GDM1 (cell line): ENCODE results near the gene KCNQ5.

ENCODE experiments used
- DNase-seq: peaks from one replicate; lab custom pipeline; 2025; lab: John Stamatoyannopoulos, UW

KCNQ5 gene

DNA sequence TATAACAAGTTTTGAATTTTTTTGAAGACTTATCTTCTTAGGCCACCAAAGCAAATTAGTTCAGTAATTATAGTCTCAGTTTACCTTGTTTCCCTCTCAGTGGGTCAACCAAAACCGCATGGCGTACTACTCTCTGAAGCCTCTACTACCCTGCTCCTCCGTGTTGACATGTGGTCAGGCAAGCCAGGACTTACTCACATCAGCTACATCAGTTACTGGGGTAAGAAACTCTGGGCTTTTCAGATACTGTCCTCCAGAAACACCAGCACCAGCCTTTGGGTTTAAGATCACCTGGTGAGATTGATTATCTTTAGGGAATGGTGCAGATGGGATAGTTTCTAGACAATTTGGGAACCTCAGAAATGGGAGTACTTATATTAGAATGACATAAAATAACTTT lies 55.1 kb downstream of the KCNQ5 start:
- DNase-seq: no peak

DNA sequence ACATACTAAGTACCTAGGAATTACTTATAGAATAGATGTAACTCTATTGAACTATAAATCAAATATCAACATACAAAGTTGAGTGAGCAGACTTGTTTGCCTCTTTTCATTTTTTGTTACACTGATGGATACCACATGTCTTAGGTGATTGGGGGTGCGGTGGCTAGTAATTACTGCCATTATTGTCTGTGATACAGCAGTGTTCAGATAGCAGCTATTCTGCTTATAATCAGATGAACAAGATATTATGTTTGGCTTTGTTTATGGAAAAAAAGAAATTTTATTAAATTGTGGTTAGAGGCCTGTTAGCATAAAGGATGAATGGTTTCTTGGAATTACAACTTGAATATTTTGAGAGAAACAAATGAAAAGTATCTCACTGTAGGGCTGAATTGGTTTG lies 55.9 kb downstream of the KCNQ5 start:
- DNase-seq: no peak

DNA sequence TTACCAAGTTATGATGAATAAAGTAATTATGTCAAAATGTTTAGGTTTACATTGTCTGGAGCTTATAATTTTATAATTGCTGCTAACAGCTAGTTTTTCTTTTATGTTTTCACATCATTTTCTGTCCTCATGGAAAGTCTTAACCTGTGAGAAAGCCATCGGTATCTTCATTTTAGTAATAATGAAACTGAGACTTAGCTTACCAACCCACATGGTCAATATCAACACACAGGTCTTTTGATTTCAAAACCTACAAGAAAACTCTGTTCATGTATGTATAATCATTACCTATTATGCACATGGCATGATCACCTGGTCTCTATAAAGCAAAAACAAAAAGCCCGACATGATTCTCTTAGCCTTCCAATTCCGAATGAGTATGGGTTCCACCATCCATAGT lies 61.9 kb downstream of the KCNQ5 start:
- no peak for DNase-seq

DNA sequence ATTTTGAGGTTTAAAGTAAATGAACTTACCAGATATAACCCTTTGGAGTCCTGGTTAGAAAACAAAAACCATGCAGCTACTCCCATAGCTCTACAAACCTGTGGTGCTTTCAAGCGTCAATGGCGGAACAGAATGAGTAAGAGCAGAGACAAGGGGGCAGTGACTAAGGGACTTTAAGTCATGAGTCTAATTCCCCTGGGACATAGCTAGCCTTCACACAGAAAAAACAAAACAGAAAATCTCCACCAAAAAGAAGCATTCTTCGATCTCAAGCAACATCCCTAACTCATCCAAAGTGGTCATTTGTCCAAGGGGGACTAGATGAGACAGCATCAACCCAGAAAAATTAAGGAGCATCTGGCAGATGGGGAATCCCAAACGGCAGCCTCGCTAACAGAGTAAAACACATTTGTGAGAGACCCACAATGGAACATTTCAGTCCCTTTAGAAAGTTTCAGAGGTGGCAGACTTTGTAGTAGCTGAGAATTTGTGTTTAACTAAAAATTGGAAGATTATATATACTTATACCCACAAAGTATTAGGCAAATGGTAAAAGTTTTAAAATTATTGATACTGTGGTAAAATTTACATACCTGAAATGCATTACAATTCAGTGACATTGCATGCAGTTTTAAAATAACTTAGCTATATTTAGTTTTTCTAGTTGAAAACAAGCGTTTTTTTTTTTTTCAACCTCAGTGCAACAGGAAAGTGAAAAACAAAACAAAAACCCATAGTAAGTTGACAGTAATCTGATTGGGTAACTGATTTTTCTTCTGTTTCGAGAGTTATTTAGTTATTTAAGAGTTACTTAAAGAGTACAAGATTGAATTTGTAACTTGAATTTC lies 67.5 kb downstream of the KCNQ5 start:
- no peak for DNase-seq

DNA sequence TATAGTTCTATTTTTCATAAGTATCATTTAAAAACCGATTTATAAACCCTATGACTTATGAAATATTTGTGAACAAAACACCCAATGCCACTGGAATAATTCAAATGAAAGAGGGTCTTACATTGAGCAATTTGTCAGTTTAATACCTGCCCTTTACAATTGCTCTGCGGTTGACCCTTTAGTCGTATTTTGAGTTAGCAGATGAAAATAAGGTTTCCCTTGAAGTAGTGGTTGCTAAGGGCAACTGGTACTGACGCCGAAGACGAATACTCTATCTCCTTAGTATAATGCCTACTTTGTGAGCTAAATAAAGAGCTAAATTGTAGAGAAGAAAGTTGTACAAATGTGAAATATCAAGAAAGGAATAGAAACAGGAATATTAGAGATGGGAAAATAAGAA lies 69.4 kb downstream of the KCNQ5 start:
- DNase-seq: no peak

DNA sequence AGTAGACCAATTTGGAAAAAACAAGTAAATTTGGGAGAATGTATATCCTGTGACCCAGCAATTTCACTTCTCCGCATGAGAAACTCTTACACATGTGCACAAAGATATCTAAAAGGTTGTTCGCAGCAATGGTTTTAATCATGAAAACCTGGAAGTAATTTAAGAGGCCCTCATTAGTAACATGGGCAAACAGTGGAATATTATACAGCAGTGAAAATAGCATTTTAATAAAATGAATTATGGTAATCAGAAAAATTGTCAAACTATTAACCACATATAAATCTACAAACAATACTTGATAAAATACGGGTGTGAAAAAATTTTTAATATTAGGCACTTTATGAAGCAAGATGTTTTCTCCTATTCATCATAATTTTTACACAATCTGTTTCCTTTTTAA lies 74.2 kb downstream of the KCNQ5 start:
- no peak for DNase-seq

DNA sequence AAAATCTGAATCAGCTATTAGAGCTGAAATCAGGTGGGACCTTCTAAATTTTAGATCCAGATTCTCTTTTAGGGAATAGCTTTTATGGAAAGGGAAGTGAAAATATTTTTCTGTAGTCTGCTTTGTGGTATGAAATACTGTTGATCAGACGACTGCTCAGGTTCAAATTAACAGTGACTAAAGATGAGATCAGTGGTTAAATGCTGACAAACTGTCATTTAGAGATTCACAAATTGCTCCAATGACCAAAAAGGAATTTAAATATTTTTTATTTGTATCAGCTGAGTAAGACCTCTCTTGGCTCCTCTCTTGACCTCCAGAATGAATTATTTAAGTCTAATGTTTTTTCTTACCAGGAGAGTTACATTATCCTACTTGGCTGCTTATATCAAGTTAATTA lies 77.3 kb downstream of the KCNQ5 start:
- no peak for DNase-seq

DNA sequence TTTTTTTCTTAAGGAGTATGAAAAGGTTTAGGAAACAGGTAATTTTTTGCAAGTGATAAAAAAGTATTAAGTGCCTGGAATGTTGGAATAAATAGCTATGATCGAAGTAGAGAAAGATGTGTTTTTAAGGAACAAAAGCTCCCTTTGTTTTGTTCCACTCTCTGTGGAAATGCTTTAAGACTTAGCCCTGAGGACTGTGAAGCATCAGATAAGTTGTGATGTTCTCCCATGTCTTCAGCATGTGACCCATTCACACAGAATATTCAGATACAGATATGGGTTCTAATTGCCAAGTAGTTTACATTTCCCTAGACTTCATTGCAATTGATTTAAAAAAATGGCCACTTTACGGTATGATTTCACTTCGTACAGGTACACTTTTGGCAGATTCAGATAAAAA lies 80.6 kb downstream of the KCNQ5 start:
- DNase-seq: no peak

DNA sequence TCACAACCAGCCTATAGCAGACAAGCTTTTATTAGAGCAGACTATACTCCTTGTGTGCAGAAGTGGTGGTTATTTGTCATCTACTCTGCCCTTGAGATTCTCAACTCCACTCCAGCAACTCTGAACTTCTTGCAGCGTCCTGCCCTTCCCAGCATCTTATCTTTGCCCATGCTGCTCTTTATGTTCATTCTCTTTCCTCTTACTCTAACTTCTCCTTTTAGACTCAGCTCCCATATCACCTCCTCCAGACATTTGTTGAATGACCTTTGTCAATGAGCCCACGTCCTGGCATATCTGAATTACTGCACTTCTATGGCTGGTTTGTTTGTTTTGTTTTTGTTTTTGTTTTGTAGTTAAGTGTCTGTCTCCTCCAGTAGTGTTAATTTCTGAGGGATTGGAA lies 81.2 kb downstream of the KCNQ5 start:
- peak; percentile 43 for DNase-seq

DNA sequence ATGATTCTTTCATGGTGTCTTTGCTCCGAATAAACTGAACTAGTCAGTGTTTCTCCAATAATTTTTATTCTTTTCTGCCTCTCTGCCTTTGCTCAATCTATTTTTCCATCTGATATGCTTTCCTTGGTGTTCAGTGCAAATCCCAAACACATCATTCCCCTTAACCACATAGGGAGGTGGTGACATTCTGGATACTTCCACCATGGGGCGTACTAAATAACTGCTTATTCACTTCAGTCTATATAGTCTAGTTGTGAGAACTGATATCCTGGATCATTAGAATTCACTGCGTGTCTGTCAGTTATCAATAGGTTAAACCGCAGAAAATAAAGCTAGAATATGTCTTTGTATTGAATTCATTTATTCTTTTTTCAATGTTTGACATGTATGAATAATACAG lies 83.1 kb downstream of the KCNQ5 start:
- no peak for DNase-seq

DNA sequence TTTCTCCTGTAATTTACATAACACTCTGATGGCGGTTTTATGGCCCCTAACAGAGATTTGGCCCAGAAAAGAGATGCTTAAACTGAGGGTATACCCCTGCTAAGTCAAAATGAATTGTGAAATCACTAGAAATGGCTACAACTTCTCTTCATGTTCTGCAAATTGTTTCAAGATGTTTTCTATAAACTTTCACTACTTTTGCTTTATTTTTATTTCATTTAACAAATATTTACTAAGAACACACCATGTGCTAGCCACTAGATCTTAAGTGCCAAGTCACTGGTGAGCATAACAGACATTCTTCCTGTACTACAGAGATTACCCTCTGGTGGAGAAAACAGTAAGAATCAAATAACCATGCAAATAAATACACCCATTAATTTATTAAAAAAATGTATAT lies 87.6 kb downstream of the KCNQ5 start:
- no peak for DNase-seq

DNA sequence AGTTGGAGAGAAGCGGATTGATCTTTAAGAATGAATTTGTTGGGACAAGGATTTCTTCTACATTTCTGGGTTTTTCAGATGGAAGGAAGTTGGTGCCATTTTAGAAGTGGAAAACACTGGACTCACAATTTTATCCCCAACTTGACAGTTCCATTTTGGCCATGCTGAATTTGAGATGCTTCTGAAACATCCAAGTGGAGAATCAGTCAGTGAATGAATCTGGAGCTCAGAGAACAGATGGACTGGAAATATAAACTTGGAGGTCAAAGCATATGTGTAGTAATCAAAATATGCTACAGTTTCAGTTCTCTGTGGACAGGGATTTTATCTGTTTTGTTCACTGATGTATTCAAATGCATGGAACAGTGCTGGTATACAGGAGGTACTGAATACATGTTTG lies 89.9 kb downstream of the KCNQ5 start:
- no peak for DNase-seq

DNA sequence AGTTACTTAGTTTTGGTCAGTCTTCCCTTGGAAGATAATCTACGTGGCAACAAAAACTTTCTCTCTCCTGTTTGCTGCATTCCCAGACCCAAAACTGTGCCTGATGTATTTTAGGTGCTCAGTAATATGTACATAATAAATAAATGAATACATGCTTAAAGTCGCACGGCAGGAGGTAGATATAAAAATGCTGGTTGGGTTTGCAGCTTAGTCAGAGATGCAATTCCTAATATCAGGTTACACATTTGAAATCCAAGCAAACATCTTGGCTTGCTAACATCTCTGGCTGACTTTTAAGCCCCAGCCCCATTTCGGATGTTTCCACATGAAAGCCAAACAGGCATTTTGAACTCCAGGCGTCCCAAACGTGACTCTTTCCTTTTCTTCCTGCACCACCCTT lies 91.0 kb downstream of the KCNQ5 start:
- DNase-seq: no peak

DNA sequence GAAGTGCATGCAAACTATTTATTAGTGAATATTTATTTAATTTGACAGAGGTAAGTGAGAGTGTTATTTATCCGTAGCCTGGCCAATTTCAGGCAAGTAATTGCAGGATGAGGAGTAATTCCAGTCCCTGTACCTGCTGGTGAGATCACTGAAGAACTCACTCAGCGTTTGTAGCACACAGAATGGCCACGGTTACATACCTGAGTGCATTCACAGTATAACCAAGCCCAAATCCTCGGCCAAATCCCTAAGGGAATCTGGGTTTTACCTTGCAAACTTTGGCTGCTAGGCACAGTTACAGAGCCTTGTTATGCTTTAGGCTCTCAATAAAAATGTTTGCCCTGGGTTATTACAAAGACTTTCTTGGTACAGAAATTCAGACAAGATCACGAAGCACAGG lies 93.3 kb downstream of the KCNQ5 start:
- DNase-seq: no peak

DNA sequence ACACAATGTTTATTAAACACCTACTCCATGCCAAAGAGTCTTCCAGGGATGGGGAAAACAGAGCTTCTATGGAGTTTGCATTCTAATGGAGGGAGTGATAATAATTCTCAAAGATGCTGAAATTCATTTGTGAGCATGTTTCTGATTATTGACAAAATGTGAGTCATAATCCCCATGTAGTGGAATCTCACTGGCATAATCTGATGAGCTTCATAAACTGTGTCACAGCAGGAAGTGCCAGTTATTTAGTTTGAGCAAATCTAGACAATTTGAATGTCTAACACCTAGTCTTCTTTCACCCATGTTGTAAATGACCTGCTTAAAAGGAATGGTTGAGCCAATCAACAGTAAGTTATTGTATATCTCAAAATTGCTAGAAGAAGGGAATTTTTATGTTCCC lies 95.1 kb downstream of the KCNQ5 start:
- DNase-seq: no peak

DNA sequence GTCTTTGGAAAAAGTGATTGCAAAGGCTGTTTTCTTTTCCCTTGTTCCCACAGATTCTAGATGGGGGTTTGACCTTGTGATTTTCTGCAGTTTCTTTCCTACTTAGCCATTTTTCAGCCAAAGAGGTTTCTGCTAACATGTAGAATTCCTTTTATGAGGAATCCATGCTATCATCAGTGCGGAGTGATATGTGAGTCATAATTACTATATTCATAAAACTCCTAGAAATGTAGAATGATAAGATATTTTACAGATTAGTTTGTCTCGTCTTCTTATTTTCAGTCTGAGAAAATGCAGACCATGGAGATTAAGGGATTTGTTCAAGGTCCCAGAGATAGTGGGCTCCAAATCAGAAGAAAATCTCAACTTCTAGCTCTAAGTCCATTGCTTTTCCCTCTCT lies 98.6 kb downstream of the KCNQ5 start:
- no peak for DNase-seq

DNA sequence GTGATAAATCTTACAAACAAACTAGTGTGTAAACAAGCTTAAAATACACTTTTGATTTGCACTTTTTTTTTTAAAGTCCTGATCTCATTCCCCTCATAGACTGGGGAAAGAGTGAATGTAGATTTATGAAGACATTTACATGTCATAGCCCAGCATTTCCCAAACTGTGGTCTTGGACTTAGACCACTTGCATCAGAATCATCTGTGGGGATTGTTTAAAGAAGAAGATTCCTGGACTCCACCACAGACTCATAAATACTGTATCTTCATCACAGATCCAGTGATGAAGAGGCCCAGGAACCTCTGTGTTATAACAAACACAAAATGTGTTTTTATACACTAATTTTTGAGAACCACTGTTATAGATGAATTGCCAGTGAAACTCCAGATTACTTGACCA lies 99.5 kb downstream of the KCNQ5 start:
- DNase-seq: no peak

DNA sequence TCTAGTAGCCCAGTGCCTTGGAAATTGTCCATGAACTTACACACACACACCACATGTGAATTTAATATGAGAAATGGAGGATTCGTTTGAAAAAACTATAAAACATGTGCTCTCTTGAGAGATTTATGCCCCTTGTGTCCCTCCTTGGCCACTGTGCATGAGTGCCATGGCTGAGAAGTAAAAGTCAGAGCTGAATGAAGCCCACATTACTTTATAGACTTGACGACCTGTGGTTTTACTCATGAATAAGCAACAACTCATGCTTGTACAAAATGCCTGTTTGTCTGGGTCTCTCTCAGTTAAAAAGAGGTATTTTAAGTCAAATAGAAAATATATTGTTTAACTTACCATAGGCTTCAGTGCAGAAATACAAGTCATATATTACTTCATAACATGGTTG lies 102.7 kb downstream of the KCNQ5 start:
- no peak for DNase-seq

DNA sequence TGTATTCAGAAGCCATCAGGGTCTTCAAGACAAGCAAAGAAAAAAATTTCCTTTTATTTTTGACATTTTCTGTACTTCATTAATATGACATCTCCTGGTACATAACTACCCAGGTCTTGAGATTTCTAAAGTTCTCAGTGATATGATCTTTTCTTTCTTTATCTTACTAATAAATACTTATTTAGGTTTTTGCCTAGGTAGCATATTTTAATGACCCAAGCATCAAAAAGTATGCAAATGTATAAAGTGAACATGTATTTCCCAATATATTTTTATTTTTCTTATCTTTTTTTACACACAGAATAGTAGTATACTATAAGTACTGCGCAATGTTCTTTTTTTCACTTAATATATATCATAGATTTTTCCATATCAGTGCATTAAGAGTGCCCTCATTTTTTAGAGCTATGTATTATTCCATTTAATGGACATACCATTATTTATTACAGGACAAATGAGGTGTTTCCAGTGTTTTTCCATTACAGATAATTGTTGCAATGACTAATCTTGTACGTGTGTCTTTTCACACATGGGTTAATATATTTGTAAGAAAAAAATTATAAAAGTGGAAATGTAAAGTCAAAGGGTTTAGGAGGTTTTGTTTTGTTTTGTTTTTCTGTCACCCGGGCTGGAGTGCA lies 107.0 kb downstream of the KCNQ5 start:
- no peak for DNase-seq

DNA sequence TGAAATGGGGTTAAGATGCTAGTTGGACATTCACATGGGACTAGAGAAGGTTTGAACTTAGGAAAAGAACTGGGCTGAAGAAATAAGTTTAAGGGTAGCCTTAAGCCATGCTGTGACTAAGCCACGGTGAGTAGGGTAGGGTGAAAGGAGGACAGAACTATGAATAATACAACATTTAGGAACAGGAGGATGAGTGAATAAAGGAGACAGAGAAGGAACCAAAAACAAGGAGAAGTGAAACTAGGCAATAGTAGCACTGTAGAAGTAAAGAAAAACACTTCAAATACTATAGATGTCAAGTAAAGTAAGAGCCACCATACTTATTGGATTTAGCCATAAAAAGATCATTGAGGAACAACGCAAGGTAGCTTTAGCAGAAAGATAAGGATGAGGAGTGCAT lies 111.2 kb downstream of the KCNQ5 start:
- DNase-seq: no peak

DNA sequence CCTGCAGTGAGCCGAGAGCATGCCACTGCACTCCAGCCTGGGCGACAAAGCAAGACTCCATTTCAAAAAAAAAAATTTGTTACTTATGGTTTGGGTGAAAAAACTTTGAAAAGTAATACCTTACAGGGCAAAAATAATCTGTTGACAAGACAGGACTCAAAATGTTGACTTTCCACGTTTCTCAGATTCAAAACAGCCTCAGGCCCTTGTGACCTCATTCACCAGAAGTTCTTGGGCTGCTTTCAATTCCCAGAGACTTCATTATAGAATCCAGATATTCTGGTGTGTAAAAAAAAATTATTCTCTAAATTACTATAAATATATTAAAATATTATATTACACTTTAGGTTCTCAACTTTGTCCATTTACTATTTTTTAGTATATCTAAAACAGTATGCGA lies 116.2 kb downstream of the KCNQ5 start:
- no peak for DNase-seq

DNA sequence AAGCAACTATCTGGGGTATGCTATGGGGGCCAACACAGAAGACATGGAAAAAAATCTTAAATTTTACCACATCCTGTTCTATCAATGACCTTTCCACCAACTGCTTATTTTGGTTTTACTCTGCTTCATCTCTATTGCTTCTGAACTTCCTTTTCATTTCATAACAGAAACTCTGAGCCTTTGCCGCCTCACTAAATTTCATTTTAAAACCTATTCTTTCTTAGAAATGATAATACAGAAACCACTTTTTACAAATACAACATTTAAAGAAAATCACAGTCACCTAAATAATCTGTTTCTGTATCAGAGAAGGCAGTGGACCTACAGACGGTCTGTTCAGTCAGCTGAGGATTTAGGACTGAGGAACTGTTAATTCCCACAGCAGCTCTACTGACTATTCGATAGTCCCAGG lies 117.5 kb downstream of the KCNQ5 start:
- DNase-seq: no peak

DNA sequence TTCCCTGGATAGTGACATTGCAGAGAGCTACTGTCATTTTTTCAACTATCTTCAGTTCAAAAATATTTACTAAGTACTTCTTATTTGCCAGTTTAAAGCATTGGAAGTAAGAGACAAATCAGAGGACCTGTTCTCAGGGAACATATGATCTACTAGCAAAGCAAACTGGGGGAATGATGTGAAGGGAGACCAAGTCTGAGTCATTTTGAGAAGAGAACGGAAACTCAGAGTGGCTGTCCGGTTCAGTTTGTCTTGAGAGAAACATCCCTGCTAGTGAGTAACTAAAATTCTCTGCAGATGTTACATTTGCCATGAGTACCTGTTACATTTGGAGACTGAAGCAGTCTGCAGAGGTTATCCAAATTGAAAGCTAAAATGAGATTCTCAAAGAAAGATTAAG lies 118.3 kb downstream of the KCNQ5 start:
- DNase-seq: no peak

DNA sequence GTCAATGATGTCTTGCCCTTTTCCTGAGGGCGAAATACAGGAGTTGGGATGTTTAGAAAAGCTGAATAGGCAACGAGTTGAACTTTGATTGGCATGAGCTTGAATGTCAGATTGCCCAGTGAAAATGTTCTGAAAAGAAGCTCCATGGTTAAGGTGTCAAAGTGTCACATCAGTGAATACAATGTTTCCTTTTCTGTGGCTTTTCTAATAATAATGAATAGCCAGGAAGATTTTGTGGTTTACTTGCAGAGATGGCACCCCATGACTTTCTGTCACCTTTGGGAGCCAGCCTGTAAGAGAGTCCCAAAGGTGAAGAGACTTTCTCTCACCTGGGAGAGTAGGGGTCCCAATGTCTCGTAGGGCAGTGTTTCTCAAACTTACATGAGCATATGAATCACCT lies 119.2 kb downstream of the KCNQ5 start:
- no peak for DNase-seq
